GM18870 (cell line): ENCODE data around the gene ACTR3C.

Experiments used
- ATAC-seq: cut with Tn5 transposase; IDR thresholded peaks from one replicate; pipeline ENCODE4 v1.9.1; 2021; ENCODE audit warnings: moderate library complexity; ENCODE audit not compliant: unreplicated experiment

Gene ACTR3C

GRCh38 chr7:150322833-150323681 is at the start of gene ACTR3C, which contains the start of gene LRRC61:
TSS of gene ACTR3C (minus strand) at chr7:150323545. CDS start at chr7:150295296, 28,249 bp downstream.
TSS of gene LRRC61 (plus strand) at chr7:150323355. CDS start at chr7:150336862, 13,507 bp downstream.
- peak; percentile 46 for ATAC-seq

- no peak for ATAC-seq
Measured at GRCh38 chr7:150372271-150373048, 49.1 kb upstream of the ACTR3C start.

- ATAC-seq: no peak
Measured at GRCh38 chr7:150371996-150372270, 48.6 kb upstream of the ACTR3C start.

- no peak for ATAC-seq
Measured at GRCh38 chr7:150371131-150371995, 48.0 kb upstream of the ACTR3C start.

- ATAC-seq: no peak
Measured at GRCh38 chr7:150370612-150371071, 47.3 kb upstream of the ACTR3C start.

GRCh38 chr7:150369748-150370501 is 46.6 kb upstream of the ACTR3C start:
- ATAC-seq: no peak

GRCh38 chr7:150368884-150369747 is 45.8 kb upstream of the ACTR3C start:
- ATAC-seq: no peak

- ATAC-seq: no peak
Measured at GRCh38 chr7:150368096-150368883, 44.9 kb upstream of the ACTR3C start, which contains the start of gene REPIN1. TSS of gene REPIN1 (plus strand) at chr7:150368822. CDS start at chr7:150369712, 890 bp downstream.

- no peak for ATAC-seq
Measured at GRCh38 chr7:150367677-150368095, 44.3 kb upstream of the ACTR3C start.

GRCh38 chr7:150365673-150366398 is 42.5 kb upstream of the ACTR3C start:
- ATAC-seq: no peak

- ATAC-seq: no peak
Measured at GRCh38 chr7:150365194-150365593, 41.8 kb upstream of the ACTR3C start.

GRCh38 chr7:150363872-150364271 is 40.5 kb upstream of the ACTR3C start:
- no peak for ATAC-seq

- no peak for ATAC-seq
Measured at GRCh38 chr7:150363370-150363769, 40.0 kb upstream of the ACTR3C start.

GRCh38 chr7:150361807-150362621 is 38.7 kb upstream of the ACTR3C start:
- no peak for ATAC-seq

GRCh38 chr7:150361402-150361801 is 38.1 kb upstream of the ACTR3C start:
- ATAC-seq: no peak

GRCh38 chr7:150360363-150361058 is 37.2 kb upstream of the ACTR3C start:
- ATAC-seq: no peak
